GM23338 (cell line): ENCODE results near the gene PALMD.

Experiments used
- EZH2 ChIP-seq: fragments of 200-600 bp; sonication (generic); IDR thresholded peaks from one replicate; pipeline ENCODE4 v1.8.0; 2017; ENCODE audit warnings: antibody characterized with exemption, mild to moderate bottlenecking, low read depth; ENCODE audit not compliant: unreplicated experiment
- EZH2phosphoT487 ChIP-seq: fragments of 200-600 bp; sonication (generic); IDR thresholded peaks from one replicate; pipeline ENCODE4 v1.8.1; 2018; ENCODE audit warnings: antibody characterized with exemption; ENCODE audit not compliant: unreplicated experiment
- JUNB ChIP-seq: IDR thresholded peaks from one replicate; pipeline ENCODE4 v1.6.1; 2016; ENCODE audit warnings: antibody characterized with exemption; ENCODE audit not compliant: unreplicated experiment
- POLR2AphosphoS5 ChIP-seq: IDR thresholded peaks from 2 replicates; pipeline ENCODE4 v1.6.1; 2016; ENCODE audit warnings: antibody characterized with exemption, low read depth
- TF ChIP-seq, protein P1 (sequence below), 2 experiments: fragments of 200-600 bp in 1 of 2; sonication (generic) in 1 of 2; conservative IDR thresholded peaks; 2 replicates each; pipeline versions ENCODE4 v1.5.1 to v1.6.1; 2016 to 2017; ENCODE audit warnings: antibody characterized with exemption in 2 of 2, low read depth in 2 of 2, mild to moderate bottlenecking in 2 of 2, moderate library complexity in 1 of 2
- TF ChIP-seq, protein P2 (sequence below): IDR thresholded peaks from 2 replicates; pipeline ENCODE4 v1.6.1; 2016; ENCODE audit warnings: antibody characterized with exemption

DNA sequence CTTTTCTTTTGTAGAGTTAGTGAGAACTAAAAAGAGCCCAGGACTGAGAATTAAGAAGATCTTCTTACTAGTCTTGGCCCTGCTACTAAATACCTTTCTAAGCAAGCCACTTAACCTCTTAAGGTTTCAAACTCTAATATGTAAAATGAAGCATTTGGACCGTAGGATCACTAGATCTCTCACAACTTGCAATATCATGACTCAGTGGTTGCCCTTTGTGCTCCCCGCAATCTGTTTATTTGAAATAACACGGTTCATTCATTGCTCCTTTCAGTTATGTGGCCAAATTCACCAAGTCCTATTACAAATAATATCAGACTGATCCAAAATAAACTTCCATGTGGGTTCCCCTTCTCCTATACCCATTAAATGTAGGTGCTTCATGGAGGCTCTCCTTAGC, 10.8 kb downstream of the PALMD start:
- TF ChIP-seq EZH2 (no peak), JUNB (no peak), POLR2AphosphoS5 (no peak), EZH2phosphoT487 (no peak)
- TF ChIP-seq, protein P1, sequence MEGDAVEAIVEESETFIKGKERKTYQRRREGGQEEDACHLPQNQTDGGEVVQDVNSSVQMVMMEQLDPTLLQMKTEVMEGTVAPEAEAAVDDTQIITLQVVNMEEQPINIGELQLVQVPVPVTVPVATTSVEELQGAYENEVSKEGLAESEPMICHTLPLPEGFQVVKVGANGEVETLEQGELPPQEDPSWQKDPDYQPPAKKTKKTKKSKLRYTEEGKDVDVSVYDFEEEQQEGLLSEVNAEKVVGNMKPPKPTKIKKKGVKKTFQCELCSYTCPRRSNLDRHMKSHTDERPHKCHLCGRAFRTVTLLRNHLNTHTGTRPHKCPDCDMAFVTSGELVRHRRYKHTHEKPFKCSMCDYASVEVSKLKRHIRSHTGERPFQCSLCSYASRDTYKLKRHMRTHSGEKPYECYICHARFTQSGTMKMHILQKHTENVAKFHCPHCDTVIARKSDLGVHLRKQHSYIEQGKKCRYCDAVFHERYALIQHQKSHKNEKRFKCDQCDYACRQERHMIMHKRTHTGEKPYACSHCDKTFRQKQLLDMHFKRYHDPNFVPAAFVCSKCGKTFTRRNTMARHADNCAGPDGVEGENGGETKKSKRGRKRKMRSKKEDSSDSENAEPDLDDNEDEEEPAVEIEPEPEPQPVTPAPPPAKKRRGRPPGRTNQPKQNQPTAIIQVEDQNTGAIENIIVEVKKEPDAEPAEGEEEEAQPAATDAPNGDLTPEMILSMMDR (conservative IDR thresholded peaks at IDR 0.05; ENCODE audit: low read depth in 2 of 2), result no peak
- TF ChIP-seq, protein P2, sequence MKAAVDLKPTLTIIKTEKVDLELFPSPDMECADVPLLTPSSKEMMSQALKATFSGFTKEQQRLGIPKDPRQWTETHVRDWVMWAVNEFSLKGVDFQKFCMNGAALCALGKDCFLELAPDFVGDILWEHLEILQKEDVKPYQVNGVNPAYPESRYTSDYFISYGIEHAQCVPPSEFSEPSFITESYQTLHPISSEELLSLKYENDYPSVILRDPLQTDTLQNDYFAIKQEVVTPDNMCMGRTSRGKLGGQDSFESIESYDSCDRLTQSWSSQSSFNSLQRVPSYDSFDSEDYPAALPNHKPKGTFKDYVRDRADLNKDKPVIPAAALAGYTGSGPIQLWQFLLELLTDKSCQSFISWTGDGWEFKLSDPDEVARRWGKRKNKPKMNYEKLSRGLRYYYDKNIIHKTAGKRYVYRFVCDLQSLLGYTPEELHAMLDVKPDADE, result no peak
